HL-60/S4 treated with retinoic acid at 250 ng/mL for 4 days and 3 days (cell line): ENCODE data around the gene S100PBP.
"Not testable (repeated sequence)": the region's sequence is repeated elsewhere in the genome, so short reads cannot be mapped to it uniquely, and the experiment has no call there.

Experiments
- in situ Hi-C: fragments of 300-500 bp; cut with MboI; formaldehyde crosslinking; loops from 2 replicates; pipeline ENCODE4 v1.7.0; 2022; ENCODE audit warnings: low sequenced_read_pairs

S100PBP gene

GRCh38 chr1:32784817-32785216, 32.6 kb upstream of the S100PBP start:
- in situ Hi-C loops: no loop called here

- in situ Hi-C loops: no loop called here
Observed at GRCh38 chr1:32786856-32787255, 30.6 kb upstream of the S100PBP start.

GRCh38 chr1:32789356-32789755, 28.1 kb upstream of the S100PBP start:
- in situ Hi-C loops: not testable (repeated sequence)

DNA sequence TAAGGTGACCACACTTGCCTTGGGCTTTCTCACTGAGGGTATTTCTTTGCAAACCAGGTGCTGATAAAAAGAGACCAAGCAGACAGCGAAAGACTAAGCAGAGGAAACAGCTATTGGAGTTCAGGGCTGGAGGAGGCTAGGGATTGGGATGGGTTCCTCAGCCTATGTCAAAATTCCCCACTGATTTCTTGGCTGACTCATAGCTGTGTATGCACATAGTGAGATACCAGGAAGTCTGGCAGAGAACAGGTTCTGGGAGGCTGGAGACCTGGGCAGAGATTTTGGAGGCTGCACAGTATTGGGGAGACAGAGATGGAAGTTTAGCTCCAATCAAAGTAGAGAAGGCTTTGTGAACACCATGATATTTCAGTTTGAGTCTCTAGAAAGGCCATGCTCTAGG, 25.6 kb upstream of the S100PBP start:
- in situ Hi-C loops: no loop called here

DNA sequence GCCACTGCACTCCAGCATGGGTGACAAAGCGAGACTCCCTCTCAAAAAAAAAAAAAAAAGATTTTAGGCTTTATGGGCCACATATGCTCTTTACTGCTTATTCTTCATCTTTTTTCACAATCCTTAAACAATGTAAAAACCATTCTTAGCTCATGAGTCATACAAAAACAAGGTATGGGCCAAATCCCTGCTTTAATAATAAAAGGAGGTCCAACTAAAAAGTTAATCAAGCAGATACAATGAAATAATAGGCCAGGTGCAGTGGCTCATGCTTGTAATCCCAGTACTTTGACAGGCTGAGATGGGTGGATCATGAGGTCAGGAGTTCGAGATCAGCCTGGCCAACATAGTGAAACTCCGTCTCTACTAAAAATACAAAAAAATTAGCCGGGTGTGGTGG, 21.7 kb upstream of the S100PBP start:
- in situ Hi-C loops: not testable (repeated sequence)

DNA sequence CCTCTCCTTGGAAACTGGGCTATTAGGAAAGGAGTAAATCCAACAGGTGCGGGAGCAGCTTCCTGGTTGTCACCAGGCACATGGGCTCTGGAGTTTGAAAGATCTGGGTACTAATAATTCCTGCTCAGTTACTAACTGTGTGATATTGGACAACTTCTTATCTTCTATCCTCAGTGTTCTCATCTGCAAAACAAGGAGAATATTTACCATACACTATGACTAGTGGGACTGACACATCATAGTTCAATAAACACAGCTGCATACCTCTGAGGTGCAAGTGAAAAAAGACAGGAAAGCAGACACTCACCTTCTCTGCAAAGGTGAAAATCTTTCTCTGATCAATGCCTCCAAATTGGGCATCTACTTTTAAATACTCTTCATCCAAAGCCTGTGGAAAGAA, 20.0 kb upstream of the S100PBP start:
- in situ Hi-C loops: no loop called here

GRCh38 chr1:32798191-32798590, 19.3 kb upstream of the S100PBP start:
- in situ Hi-C loops: no loop called here

GRCh38 chr1:32798679-32799416, 18.6 kb upstream of the S100PBP start:
- in situ Hi-C loops: no loop called here

DNA sequence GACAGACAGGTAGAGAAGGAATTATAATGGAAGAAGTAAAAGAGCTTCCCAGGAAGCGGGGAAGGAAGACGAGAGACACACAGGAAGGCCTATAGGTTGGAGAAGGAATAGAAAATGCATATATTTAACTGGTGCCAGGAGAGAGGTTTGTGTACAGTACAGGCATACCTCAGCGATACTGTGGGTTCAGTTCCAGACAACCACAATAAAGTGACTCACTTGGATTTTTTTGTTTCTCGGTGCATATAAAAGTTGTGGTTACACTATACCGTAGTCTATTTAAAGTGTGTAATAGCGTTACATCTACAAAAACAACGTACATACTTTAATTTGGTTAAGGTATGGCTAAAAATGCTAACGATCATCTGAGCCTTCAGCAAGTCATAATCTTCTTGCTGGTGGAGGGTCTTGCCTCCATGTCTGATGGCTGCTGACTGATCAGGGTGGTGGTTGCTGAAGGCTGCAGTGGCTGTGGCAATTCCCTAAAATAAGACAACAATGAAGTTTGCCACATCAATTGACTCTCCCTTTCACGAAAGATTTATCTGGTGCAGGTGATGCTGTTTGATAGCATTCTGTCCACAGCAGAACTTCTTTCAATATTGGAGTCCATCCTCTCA, 16.2 kb upstream of the S100PBP start:
- in situ Hi-C loops: no loop called here

DNA sequence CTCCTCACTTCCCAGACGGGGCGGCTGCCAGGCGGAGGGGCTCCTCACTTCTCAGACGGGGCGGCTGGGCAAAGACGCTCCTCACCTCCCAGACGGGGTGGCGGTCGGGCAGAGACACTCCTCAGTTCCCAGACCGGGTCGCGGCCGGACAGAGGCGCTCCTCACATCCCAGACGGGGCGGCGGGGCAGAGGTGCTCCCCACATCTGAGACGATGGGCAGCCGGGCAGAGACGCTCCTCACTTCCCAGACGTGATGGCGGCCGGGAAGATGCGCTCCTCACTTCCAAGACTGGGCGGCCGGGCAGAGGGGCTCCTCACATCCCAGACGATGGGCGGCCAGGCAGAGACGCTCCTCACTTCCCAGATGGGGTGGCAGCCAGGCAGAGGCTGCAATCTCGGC, 13.0 kb upstream of the S100PBP start:
- in situ Hi-C loops: not testable (repeated sequence)

DNA sequence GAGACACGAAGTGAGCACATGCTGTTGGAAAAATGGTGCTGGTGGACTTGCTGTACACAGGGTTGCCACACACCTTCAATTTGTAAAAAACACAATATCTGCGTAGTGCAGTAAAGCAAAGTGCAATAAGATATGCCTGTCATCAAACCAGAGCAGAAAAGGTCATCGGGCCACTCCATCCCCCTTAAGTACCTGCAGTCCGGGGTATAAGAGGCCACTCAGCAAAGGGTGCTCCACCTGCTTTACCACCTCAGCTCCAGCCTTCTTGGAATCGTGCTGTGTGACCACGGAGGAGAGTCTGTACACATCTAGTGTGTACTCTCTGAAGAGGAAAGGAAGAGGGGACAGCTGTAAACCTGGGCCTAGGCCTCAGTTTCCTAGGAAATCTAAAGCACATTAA, 11.2 kb upstream of the S100PBP start:
- in situ Hi-C loops: no loop called here

- in situ Hi-C loops: no loop called here
Observed at GRCh38 chr1:32806910-32807523, 10.4 kb upstream of the S100PBP start.

DNA sequence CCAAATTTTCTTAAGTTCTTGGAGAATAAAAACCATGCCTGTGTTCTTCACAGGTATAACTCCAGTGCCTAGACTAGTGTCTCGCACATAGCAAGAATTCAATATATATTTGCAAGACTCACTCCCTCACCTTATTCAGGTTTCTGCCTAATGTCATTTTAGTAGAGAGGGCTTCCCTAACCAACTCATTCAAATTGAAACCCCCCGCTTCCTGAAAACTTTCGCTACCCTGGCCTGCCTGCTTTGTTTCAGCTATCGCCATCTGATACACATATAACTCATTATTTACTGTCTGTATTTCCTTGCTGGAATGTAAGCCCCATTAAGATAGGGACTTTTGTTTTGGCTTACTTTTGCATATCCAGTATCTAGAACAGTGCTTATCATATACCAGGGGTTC, 8.9 kb upstream of the S100PBP start:
- in situ Hi-C loops: no loop called here

- in situ Hi-C loops: no loop called here
Observed at GRCh38 chr1:32810358-32810757, 7.1 kb upstream of the S100PBP start.

GRCh38 chr1:32811265-32811664, 6.2 kb upstream of the S100PBP start:
- in situ Hi-C loops: no loop called here

GRCh38 chr1:32811917-32812316, 5.5 kb upstream of the S100PBP start:
- in situ Hi-C loops: no loop called here

- in situ Hi-C loops: no loop called here
Observed at GRCh38 chr1:32813941-32814739, 3.3 kb upstream of the S100PBP start.

DNA sequence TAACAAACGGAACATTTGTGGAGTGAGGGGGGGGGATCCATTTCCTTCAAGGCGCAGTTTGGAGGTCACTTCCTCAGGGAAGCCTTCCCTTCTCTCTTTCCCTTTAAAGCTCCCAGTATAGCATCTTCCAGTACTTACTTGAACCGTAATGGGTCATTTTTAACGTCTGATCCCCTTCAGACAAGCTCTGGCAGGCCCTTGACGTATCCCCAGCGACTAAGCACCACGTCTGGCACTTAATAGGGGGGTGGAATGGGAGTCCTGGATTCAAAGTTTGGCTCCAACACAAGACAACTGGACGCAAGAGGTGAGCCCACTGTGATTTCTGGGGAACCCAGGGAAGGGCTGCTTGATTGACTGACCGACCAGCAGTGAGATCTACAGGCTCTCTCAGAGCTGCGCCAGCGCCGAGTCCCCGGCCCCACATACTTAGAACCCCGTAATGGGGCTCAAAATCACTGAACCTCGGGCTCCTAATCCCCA, 736 bp upstream of the S100PBP start:
- in situ Hi-C loops: no loop called here

DNA sequence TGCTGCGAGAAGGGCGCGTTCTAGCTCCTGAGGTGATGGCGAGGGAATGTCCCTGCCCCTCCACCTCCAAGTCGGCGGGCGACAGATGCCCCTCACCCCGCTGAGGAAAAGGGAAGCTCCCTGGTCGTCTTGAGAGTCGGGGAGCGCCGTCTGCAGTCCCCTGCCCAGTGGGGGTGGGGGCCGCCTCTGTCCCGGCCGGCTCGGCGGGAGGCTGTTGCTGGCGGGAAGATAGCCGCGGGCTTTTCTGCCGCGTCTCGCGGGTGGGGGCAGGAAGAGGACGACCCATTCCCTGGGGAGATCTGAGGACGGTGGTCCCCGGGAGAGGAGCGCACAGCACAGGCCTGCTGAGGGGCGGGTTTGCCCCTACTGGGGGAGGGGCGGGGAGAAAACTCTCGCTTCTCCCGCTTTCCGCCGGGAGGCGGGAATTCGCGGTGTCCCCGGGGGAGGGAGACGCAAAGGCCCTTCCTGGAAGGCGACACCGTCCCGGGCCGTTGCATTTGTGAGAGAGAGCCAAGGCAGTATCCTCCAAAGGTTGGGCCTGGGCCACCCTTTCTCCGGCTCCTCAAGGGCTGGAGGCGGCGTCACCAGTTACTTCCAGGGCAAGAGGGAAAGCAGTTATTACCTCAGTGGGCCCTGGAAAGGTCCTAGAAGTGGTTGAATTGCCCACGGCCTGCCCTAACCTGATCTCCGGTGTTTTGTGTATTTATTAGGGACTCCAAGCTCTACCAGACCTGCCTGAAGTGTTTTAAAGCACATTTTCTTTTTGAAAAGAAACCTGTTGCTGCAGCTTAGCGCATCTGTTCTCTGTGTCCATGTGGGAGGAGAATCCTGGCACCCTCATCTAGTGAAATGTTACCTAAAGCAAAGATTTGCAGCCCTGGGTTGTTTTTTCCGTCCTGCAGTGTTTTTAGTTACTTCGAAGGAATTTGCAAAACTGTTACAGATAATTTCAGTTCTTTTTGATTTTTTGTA, 648 bp downstream of the S100PBP start:
- in situ Hi-C loops: no loop called here
